Bronchial epithelial cell (primary cell): ENCODE measurements around the gene SRSF3. TPM values are rescaled to one million over a fixed set of nuclear protein-coding genes. Genes with fewer than 3 reads are reported as not detected.

Experiments
- DNase-seq: peaks from one replicate; pipeline ENCODE4 v3.0.0-alpha.2; 2010; ENCODE audit warnings: low read depth
- FAIRE-seq: peaks from 2 replicates; lab custom pipeline; 2011; peaks lifted over from hg19 to GRCh38; lab: Jason Lieb, UNC
- H3K27me3 ChIP-seq: 2 replicates; pipeline ENCODE4 v1.5.1; 2011; ENCODE audit warnings: low read length; ENCODE audit not compliant: control insufficient read depth, insufficient read depth
- H3K36me3 ChIP-seq: 2 replicates; pipeline ENCODE4 v1.5.1; 2011; ENCODE audit warnings: low read length; ENCODE audit not compliant: control insufficient read depth, insufficient read depth
- H3K4me3 ChIP-seq: 2 replicates; pipeline ENCODE4 v1.5.1; 2011; ENCODE audit warnings: mild to moderate bottlenecking, low read depth, low read length, control low read depth
- total RNA-seq: library from RNA; depleted of rRNA; stranded (reverse); fragments of >200 nt; gene quantifications from 2 replicates; pipeline ENCODE4 v1.2.1, GENCODE V29; 2014
- TF ChIP-seq, protein P1 (sequence below): IDR thresholded peaks from 2 replicates; pipeline ENCODE4 v1.5.1; 2011; ENCODE audit warnings: mild to moderate bottlenecking, moderate library complexity, low read length, control low read depth, inconsistent platforms; ENCODE audit not compliant: insufficient read depth, severe bottlenecking

The SRSF3 gene
- total RNA-seq, 1 donor from 2014 or later, result 200 TPM

DNA sequence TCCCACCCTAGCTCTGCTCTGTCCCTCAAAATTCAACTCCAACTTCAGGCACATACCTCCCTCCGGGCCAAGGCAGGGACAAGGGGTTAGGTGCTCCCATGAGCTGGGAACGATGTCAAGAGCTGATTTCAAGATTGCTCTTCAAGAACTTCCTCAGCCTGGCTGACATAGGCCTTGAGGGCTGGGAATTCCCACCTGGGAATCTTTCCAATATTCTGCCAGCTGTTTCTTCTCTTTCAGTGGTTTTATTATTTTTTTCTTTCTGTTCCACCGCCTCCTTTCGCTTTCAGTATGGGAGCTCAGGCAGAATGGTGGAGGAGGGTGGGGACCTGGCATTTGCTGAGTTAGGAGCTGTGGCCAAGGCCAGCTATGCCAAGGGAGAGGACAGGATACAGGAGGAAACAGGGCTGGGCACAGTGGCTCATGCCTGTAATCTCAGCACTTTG, 33.7 kb downstream of the SRSF3 start:
- peak; percentile 26 for DNase-seq
- Histone ChIP-seq H3K27me3 (peaks cover 3% of the 10 kb centered on the region), H3K36me3 (no peaks in the 10 kb centered on the region), H3K4me3 (no peak overlapping the region)
- FAIRE-seq, result no peak
- TF ChIP-seq, protein P1, sequence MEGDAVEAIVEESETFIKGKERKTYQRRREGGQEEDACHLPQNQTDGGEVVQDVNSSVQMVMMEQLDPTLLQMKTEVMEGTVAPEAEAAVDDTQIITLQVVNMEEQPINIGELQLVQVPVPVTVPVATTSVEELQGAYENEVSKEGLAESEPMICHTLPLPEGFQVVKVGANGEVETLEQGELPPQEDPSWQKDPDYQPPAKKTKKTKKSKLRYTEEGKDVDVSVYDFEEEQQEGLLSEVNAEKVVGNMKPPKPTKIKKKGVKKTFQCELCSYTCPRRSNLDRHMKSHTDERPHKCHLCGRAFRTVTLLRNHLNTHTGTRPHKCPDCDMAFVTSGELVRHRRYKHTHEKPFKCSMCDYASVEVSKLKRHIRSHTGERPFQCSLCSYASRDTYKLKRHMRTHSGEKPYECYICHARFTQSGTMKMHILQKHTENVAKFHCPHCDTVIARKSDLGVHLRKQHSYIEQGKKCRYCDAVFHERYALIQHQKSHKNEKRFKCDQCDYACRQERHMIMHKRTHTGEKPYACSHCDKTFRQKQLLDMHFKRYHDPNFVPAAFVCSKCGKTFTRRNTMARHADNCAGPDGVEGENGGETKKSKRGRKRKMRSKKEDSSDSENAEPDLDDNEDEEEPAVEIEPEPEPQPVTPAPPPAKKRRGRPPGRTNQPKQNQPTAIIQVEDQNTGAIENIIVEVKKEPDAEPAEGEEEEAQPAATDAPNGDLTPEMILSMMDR, result no peak

GRCh38 chr6:36629784-36630183, 35.6 kb downstream of the SRSF3 start:
- Histone ChIP-seq H3K36me3 (no peaks in the 10 kb centered on the region), H3K27me3 (peaks cover 3% of the 10 kb centered on the region), H3K4me3 (no peak overlapping the region)
- TF ChIP-seq, protein P1, result no peak
- FAIRE-seq, result no peak
- DNase-seq, result no peak

- FAIRE-seq (no peak), DNase-seq (no peak)
- no peak overlapping the region for H3K4me3 ChIP-seq
- H3K36me3 ChIP-seq, result no peaks in the 10 kb centered on the region
- H3K27me3 ChIP-seq, result peaks cover 3% of the 10 kb centered on the region
- TF ChIP-seq, protein P1, result no peak
Observed at GRCh38 chr6:36631326-36632011, 37.3 kb downstream of the SRSF3 start.

- DNase-seq (no peak), FAIRE-seq (no peak)
- Histone ChIP-seq H3K27me3 (peaks cover 3% of the 10 kb centered on the region), H3K36me3 (no peaks in the 10 kb centered on the region), H3K4me3 (no peak overlapping the region)
- TF ChIP-seq, protein P1, result no peak
Observed at GRCh38 chr6:36633370-36633769, 39.2 kb downstream of the SRSF3 start.

DNA sequence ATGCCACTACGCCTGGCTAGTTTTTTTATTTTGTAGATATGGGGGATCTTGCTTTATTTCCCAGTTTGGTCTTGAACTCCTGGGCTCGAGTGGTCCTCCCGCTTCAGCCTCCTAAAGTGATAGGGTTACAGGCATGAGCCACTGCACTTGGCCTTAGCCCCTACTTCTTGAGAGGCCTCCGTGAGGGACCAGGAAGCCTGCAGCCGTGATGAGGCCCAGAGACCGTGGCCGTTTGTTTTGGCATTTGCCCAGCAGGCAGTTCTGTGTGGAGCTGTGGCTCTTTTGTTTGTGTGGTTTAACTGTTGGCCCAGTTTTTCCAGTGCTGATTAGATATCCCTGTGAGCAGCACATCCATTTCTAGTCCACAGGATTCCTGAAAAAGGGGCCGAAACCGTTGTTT, 39.8 kb downstream of the SRSF3 start:
- FAIRE-seq (no peak), DNase-seq (no peak)
- no peaks in the 10 kb centered on the region for H3K36me3 ChIP-seq
- no peak overlapping the region for H3K4me3 ChIP-seq
- TF ChIP-seq, protein P1, result no peak
- peaks cover 3% of the 10 kb centered on the region for H3K27me3 ChIP-seq
